Ureter (tissue), 1 donor: Measurements from ENCODE around the gene CALML6. TPM values are rescaled to one million over a fixed set of nuclear protein-coding genes. Genes with fewer than 3 reads are reported as not detected.

ENCODE experiments used
- DNase-seq: peaks from one replicate; pipeline ENCODE4 v3.0.0-alpha.2; 2020; ENCODE audit warnings: low spot score
- total RNA-seq: library from RNA; stranded (reverse); gene quantifications from one replicate; pipeline ENCODE4 v1.2.4, GENCODE V29; 2023
- donor health status: DM: yes; HTN: yes; CAD: no.

CALML6 gene
- total RNA-seq, 1 donor from 2014 or later: 0.29 TPM

- no peak for DNase-seq
Observed at GRCh38 chr1:1911350-1912041, 3.6 kb upstream of the CALML6 start.

GRCh38 chr1:1914101-1914970 is 724 bp upstream of the CALML6 start:
- no peak for DNase-seq

GRCh38 chr1:1915911-1916840 is 1.1 kb downstream of the CALML6 start:
- DNase-seq: no peak

- DNase-seq: no peak
Observed at GRCh38 chr1:1916851-1917251, 1.8 kb downstream of the CALML6 start.

GRCh38 chr1:1917304-1917976 is 2.4 kb downstream of the CALML6 start:
- no peak for DNase-seq

GRCh38 chr1:1917995-1918900 is 3.2 kb downstream of the CALML6 start:
- peak; percentile 48 for DNase-seq

GRCh38 chr1:1918901-1919303 is 3.8 kb downstream of the CALML6 start, which contains the start of gene TMEM52:
TMEM52 (minus strand) TSS chr1:1919279; CDS start chr1:1919265, 14 bp downstream.
- DNase-seq: no peak

- DNase-seq: peak; percentile 100
Observed at GRCh38 chr1:1919304-1920056, 4.4 kb downstream of the CALML6 start.

GRCh38 chr1:1920057-1920607 is 5.1 kb downstream of the CALML6 start:
- no peak for DNase-seq

GRCh38 chr1:1920608-1921458 is 5.8 kb downstream of the CALML6 start:
- no peak for DNase-seq

- no peak for DNase-seq
Observed at GRCh38 chr1:1921459-1921862, 6.4 kb downstream of the CALML6 start.

GRCh38 chr1:1921901-1922701 is 7.0 kb downstream of the CALML6 start:
- DNase-seq: no peak

- no peak for DNase-seq
Observed at GRCh38 chr1:1922702-1922955, 7.6 kb downstream of the CALML6 start.

- no peak for DNase-seq
Observed at GRCh38 chr1:1922956-1923833, 8.1 kb downstream of the CALML6 start.

- DNase-seq: no peak
Observed at GRCh38 chr1:1924386-1924785, 9.3 kb downstream of the CALML6 start.

- no peak for DNase-seq
Observed at GRCh38 chr1:1924849-1925248, 9.8 kb downstream of the CALML6 start.
